ENCODE data around the gene COPZ2.
"Not testable (repeated sequence)": the region's sequence is repeated elsewhere in the genome, so short reads cannot be mapped to it uniquely, and the experiment has no call there.

Gene COPZ2

DNA sequence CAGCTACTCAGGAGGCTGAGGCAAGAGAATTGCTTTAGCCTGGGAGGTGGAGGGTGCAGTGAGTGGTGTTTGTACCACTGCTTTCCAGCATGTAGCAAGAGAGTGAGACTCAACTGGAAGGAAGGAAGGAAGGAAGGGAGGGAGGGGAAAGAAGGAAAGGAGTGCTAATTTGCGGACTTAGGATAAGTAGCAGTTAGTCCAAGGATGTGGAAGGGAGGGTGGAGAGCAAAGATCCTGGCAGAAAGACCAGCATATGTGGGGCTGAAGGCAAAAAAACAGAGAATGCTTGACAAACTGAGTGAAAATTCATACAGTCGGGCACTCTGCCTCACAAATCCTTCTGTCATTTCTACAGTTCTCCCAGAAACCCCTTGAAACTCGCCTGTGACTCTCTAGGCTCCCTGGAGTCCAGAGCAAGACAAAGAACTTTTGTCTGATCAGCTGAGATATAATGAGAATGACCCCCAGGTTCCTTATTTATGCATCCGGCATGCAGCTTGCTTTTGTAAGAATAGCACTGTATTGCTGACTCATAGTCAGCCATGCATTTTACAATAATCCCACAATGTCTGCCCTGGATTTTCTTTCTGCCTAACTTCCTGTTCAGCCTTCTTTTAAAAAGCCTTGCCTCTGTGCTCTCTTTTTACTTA lies 35.2 kb downstream of the COPZ2 start:
- peaks cover 11% of the 10 kb centered on the region; the same call in 1 of the 2 replicates for H3K4me1 ChIP-seq (ENCODE audit: control insufficient read depth, insufficient read depth, low read length)
- no peak overlapping the region for H3K4me3 ChIP-seq (ENCODE audit: low read depth, low read length)
- H3K9me3 ChIP-seq (ENCODE audit: control insufficient read depth, insufficient read depth, low read depth, low read length) = no peaks in the 10 kb centered on the region
- ChIA-PET CTCF (interaction anchor here (0.6 to 3.7 kb wide), 8 partner anchors 9 to 169 kb away, joined by 3 to 17 read pairs (median 6); no protein-coding TSS in a partner anchor), POLR2A (interaction anchor here (1.2 kb wide), 1 partner anchor 16 kb away, joined by 3 read pairs; no protein-coding TSS in a partner anchor)
- H3K36me3 ChIP-seq (ENCODE audit: control insufficient read depth in 2 of 2, insufficient read depth in 1 of 2, low read length in 2 of 2) = no peaks in the 10 kb centered on the region
- peak overlapping the region; percentile 42; the same call in 1 of the 2 replicates for H3K27ac ChIP-seq (ENCODE audit: extremely low read depth, low read depth, low read length)
- TF ChIP-seq ZNF133 (tag by site-specific recombination; IDR thresholded peaks at IDR 0.05) (peak; percentile 75), ZFP37 (tag by site-specific recombination; IDR thresholded peaks at IDR 0.05) (no peak), ZNF366 (tag by site-specific recombination; conservative IDR thresholded peaks at IDR 0.05) (peak; percentile 74), RBAK (tag by site-specific recombination; IDR thresholded peaks at IDR 0.05) (no peak), IKZF3 (tag by site-specific recombination; IDR thresholded peaks at IDR 0.05) (0 out of 2 replicates have a peak, but pooled peaks have one; percentile 32), ZNF335 (tag by site-specific recombination; conservative IDR thresholded peaks at IDR 0.05) (peak; percentile 34; the same call in 1 of the 2 replicates), ZBTB44 (tag by site-specific recombination; IDR thresholded peaks at IDR 0.05) (peak; percentile 84)

DNA sequence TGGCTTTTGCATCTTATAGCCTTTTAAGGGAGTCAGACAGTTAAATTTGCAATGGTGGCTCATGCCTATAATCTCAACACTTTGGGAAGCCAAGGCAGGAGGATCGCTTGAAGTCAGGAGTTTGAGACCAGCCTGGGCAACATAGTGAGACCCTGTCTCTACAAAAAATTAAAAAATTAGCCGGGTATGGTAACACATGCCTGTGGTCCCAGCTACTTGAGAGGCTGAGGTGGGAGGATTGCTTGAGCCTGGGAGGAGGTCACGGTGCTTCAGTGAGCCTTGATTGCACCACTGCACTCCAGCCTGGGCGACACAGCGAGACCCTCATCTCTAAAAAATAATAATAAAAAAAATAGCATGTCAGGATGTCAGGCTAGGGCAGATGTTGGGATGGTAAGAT lies 35.9 kb downstream of the COPZ2 start:
- H3K36me3 ChIP-seq (ENCODE audit: control insufficient read depth in 2 of 2, insufficient read depth in 1 of 2, low read length in 2 of 2); H3K27ac ChIP-seq (ENCODE audit: extremely low read depth, low read depth, low read length); POLR2A ChIA-PET; H3K9me3 ChIP-seq (ENCODE audit: control insufficient read depth, insufficient read depth, low read depth, low read length); H3K4me3 ChIP-seq (ENCODE audit: low read depth, low read length): not testable (repeated sequence)
- peak; percentile 96 for TF ChIP-seq ZNF121 (tag by site-specific recombination; IDR thresholded peaks at IDR 0.05)
- CTCF ChIA-PET = interaction anchor here (0.8 to 3.7 kb wide), 5 partner anchors 10 to 53 kb away, joined by 3 to 17 read pairs (median 7); no protein-coding TSS in a partner anchor
- peaks cover 11% of the 10 kb centered on the region; the same call in 1 of the 2 replicates for H3K4me1 ChIP-seq (ENCODE audit: control insufficient read depth, insufficient read depth, low read length)

- Histone ChIP-seq H3K36me3 (ENCODE audit: control insufficient read depth in 2 of 2, insufficient read depth in 1 of 2, low read length in 2 of 2) (no peaks in the 10 kb centered on the region), H3K4me1 (ENCODE audit: control insufficient read depth, insufficient read depth, low read length) (peaks cover 9% of the 10 kb centered on the region; the same call in 1 of the 2 replicates), H3K27ac (ENCODE audit: extremely low read depth, low read depth, low read length) (no peak overlapping the region), H3K4me3 (ENCODE audit: low read depth, low read length) (no peak overlapping the region), H3K9me3 (ENCODE audit: control insufficient read depth, insufficient read depth, low read depth, low read length) (no peaks in the 10 kb centered on the region)
- ChIA-PET POLR2A (no interaction called here), CTCF (interaction anchor here (0.6 to 3.8 kb wide), 7 partner anchors 10 to 54 kb away, joined by 3 to 23 read pairs (median 7); no protein-coding TSS in a partner anchor)
- TF ChIP-seq ZEB2 (tag by site-specific recombination; IDR thresholded peaks at IDR 0.05) (no peak), KLF8 (tag by site-specific recombination; IDR thresholded peaks at IDR 0.05) (no peak), ZNF404 (tag by site-specific recombination; IDR thresholded peaks at IDR 0.05) (no peak), SP7 (tag by site-specific recombination; IDR thresholded peaks at IDR 0.05) (no peak), ZNF704 (tag by site-specific recombination; IDR thresholded peaks at IDR 0.05) (no peak), ZXDB (tag by site-specific recombination; IDR thresholded peaks at IDR 0.05) (no peak), ZNF473 (tag by site-specific recombination; IDR thresholded peaks at IDR 0.05) (no peak), TRIM28 (IDR thresholded peaks at IDR 0.05; ENCODE audit: borderline replicate concordance, low read length) (no peak), ZNF248 (tag by site-specific recombination; IDR thresholded peaks at IDR 0.05) (no peak), KLF1 (tag by site-specific recombination; IDR thresholded peaks at IDR 0.05) (no peak), ZNF280C (tag by site-specific recombination; IDR thresholded peaks at IDR 0.05) (no peak)
- TF ChIP-seq, protein P1, sequence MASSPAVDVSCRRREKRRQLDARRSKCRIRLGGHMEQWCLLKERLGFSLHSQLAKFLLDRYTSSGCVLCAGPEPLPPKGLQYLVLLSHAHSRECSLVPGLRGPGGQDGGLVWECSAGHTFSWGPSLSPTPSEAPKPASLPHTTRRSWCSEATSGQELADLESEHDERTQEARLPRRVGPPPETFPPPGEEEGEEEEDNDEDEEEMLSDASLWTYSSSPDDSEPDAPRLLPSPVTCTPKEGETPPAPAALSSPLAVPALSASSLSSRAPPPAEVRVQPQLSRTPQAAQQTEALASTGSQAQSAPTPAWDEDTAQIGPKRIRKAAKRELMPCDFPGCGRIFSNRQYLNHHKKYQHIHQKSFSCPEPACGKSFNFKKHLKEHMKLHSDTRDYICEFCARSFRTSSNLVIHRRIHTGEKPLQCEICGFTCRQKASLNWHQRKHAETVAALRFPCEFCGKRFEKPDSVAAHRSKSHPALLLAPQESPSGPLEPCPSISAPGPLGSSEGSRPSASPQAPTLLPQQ (tag by site-specific recombination; IDR thresholded peaks at IDR 0.05) = no peak
These were observed 36.4 kb downstream of the COPZ2 start for GRCh38 chr17:48001197-48001596.
